SH-SY5Y (cell line): ENCODE measurements around the gene SDK1.

Source experiments
- GATA2 ChIP-seq: IDR thresholded peaks from 2 replicates; pipeline ENCODE4 v1.6.1; 2011; ENCODE audit warnings: mild to moderate bottlenecking, low read depth, low read length
- GATA3 ChIP-seq: IDR thresholded peaks from 2 replicates; pipeline ENCODE4 v1.6.1; 2011; ENCODE audit warnings: low read depth, mild to moderate bottlenecking, low read length, moderate library complexity

DNA sequence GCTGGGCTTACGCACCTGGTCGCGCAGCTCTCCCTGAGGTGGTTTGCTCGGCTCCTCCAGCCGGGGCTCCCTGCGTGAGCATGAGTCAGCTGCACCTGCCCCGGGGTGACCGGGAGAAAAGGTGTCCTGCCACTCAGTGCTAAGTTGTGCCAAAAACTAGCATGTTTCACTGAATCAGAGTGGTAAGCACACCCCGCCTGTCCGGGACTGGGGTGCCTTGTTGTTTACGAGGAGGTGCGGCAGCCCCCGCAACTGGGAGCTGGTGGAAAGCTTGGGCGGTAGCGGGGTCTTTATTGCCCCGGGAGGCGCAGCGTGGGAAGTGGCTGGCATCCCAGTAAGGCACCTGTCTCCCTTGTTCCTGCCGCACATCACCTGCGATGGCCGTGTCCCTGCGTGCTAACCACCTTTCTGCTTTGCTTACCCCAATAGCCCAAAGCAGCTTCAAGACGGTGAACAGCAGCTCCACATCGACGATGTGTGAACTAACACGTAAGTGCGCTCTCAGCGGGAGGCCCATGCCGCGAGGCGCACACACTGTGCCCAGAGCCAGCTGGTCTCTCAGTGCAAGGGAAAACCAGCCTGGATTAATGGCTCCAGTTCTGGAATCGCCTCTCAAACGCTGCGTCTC lies 874.4 kb downstream of the SDK1 start:
- no peak for TF ChIP-seq GATA2
- no peak for TF ChIP-seq GATA3
